ENCODE results near the gene PTPA. TPM values are rescaled to one million over a fixed set of nuclear protein-coding genes. Genes with fewer than 3 reads are reported as not detected.

Gene PTPA
- total and polyA plus RNA-seq, 2 of the 4 experiments (the other 2 are of a cell fraction): 124 to 149 TPM

GRCh38 chr9:129081388-129081904 is 29.8 kb upstream of the PTPA start:
- intact Hi-C loops (cut with micrococcal nuclease) (no loop called here), in situ Hi-C loops (cut with MboI; ENCODE audit: low sequenced_read_pairs) (no loop called here), dilution Hi-C loops (cut with HindIII; ENCODE audit: low sequenced_read_pairs, unreplicated experiment) (no loop called here)
- no TSS peak for BruUV-seq (replicated peaks)
- Histone ChIP-seq H2BK15ac (ENCODE audit: low read depth, low read length) (no peak overlapping the region), H3K4me2 (ENCODE audit: low read depth, low read length) (peak overlapping the region; percentile 93), H3K9ac (ENCODE audit: low read depth, low read length) (peak overlapping the region; percentile 87), H3K4me1 (ENCODE audit: control insufficient read depth, insufficient read depth, low read length) (peaks cover 7% of the 10 kb centered on the region; the same call in 1 of the 2 replicates), H4K8ac (ENCODE audit: low read depth in 2 of 2, low read length in 2 of 2) (peak overlapping the region; percentile 86 to 98), H3K36me3 (ENCODE audit: control insufficient read depth, insufficient read depth, low read length) (peaks cover 12% of the 10 kb centered on the region; the same call in 1 of the 2 replicates), H3K27ac (ENCODE audit: insufficient read depth, low read length) (peak overlapping the region; percentile 90), H2AK9ac (replicated peaks; ENCODE audit: low read depth, low read length, poor library complexity) (peak overlapping the region; percentile 99), H3K4ac (ENCODE audit: low read depth, low read length) (peak overlapping the region; percentile 86), H4K20me1 (ENCODE audit: insufficient read depth, low read length) (no peaks in the 10 kb centered on the region), H4K5ac (ENCODE audit: low read depth, low read length) (peak overlapping the region; percentile 92), H3K14ac (replicated peaks; ENCODE audit: low read depth, low read length) (peak overlapping the region; percentile 98), H3K9me3 (ENCODE audit: control insufficient read depth, insufficient read depth, low read length) (no peaks in the 10 kb centered on the region), H3K27me3 (ENCODE audit: control insufficient read depth, insufficient read depth, low read length) (no peaks in the 10 kb centered on the region), H3K18ac (ENCODE audit: low read depth, low read length) (peak overlapping the region; percentile 49), H3K79me1 (ENCODE audit: low read depth in 1 of 2, low read length in 2 of 2) (peaks cover 27 to 41% of the 10 kb centered on the region in 2 experiments), H2AFZ (replicated peaks; ENCODE audit: low read length, poor library complexity) (peak overlapping the region; percentile 99), H3K23ac (ENCODE audit: low read depth, low read length) (peak overlapping the region; percentile 94), H3K4me3 (ENCODE audit: insufficient read depth, low read depth, low read length) (peak overlapping the region; percentile 87), H3K9me1 (ENCODE audit: insufficient read depth, low read length) (peaks cover 4% of the 10 kb centered on the region; the same call in 1 of the 2 replicates), H2BK20ac (ENCODE audit: low read depth, low read length) (0 out of 2 replicates have a peak overlapping the region, but pooled peaks have one; percentile 16), H3K56ac (ENCODE audit: extremely low read depth, insufficient read depth, low read length) (peak overlapping the region; percentile 90; the same call in 1 of the 2 replicates), H2BK5ac (ENCODE audit: low read depth, low read length, poor library complexity, severe bottlenecking) (peak overlapping the region; percentile 81), H2AK5ac (ENCODE audit: low read depth, low read length) (peak overlapping the region; percentile 84), H4K91ac (ENCODE audit: insufficient read depth, low read depth, low read length) (peak overlapping the region; percentile 86), H2BK120ac (ENCODE audit: low read depth, low read length) (no peak overlapping the region; the same call in 1 of the 2 replicates)
- 0% methylated on average over 8 of the region's 30 CpGs; no CpG with 5 or more reads in 1 of the 2 experiments for WGBS, 2 experiments (ENCODE audit: extremely low coverage in 2 of 2, insufficient read length in 1 of 2)
- no peak for DNase-seq
- TF ChIP-seq RCOR1 (IDR thresholded peaks at IDR 0.05; ENCODE audit: insufficient replicate concordance, low read length) (peak; percentile 29), FOS (IDR thresholded peaks at IDR 0.05; ENCODE audit: low read depth, low read length) (no peak), MXI1 (IDR thresholded peaks at IDR 0.05; ENCODE audit: borderline replicate concordance, low read depth, low read length) (no peak)
- no peak; the same call in 1 of the 2 replicates for ATAC-seq (ENCODE audit: low read depth)
- ChIA-PET POLR2A (ENCODE audit: unreplicated experiment) (no interaction called here), CTCF (no interaction called here)

Measured in IMR-90 (cell line).